Measurements from ENCODE around the gene LINC00237.

DNA sequence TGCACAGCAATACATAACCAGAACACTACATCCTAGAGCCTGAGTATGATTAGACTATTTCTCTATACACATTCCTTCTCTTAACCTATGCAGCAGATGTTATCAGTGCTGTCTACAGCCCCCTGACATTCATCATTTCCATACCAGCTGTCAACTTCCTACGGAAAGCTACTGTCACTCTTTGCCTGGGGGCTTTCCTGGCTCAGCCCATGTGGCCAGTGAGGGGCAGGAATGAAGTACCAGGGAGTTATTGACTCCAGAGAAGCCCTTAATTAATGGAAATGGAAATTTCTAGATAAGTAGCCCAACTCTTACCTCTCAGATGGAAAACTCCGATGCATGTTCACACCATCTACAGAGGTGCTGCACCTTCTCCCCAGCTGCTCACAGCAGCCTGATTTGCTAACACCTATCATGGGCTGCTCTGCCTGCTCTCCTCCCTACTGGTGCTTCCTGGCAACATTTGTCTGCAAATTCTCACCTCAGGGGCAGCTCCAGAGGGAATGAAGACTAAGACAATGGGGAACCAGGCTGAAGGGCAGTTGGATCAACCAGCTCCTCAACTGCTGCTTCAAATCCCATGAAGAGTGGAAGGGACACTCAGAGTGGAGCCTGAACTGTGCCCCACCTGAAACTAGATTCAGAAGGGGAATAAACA is 59.6 kb downstream of the LINC00237 start:
- TF ChIP-seq YY1 (IDR thresholded peaks at IDR 0.05; ENCODE audit: borderline replicate concordance in 1 of 3, control insufficient read depth in 1 of 3, extremely low read depth in 1 of 3, insufficient read depth in 3 of 3, insufficient read length in 1 of 3, insufficient replicate concordance in 2 of 3, low read depth in 1 of 3, low read length in 2 of 3) (no peak), PTTG1 (tag; IDR thresholded peaks at IDR 0.05; ENCODE audit: low read depth) (no peak), ELF4 (CRISPR knock-in tag; IDR thresholded peaks at IDR 0.05) (no peak), RAD21 (CRISPR knock-in tag; conservative IDR thresholded peaks at IDR 0.05 in 1 of 2, IDR thresholded peaks at IDR 0.05 in 1 of 2) (no peak), ZNF780A (CRISPR knock-in tag; IDR thresholded peaks at IDR 0.05) (no peak), ZNF699 (CRISPR knock-in tag; IDR thresholded peaks at IDR 0.05; ENCODE audit: insufficient replicate concordance) (no peak), EP300 (IDR thresholded peaks at IDR 0.05; ENCODE audit: low read length) (no peak), IRF2 (CRISPR knock-in tag; IDR thresholded peaks at IDR 0.05) (no peak), POLR2AphosphoS5 (IDR thresholded peaks at IDR 0.05; ENCODE audit: control insufficient read depth, insufficient read depth, low read depth, low read length) (no peak), JUN (IDR thresholded peaks at IDR 0.05; ENCODE audit: borderline replicate concordance, low read depth, low read length) (no peak), JUN (CRISPR knock-in tag; IDR thresholded peaks at IDR 0.05; ENCODE audit: borderline replicate concordance) (no peak), FOXJ3 (CRISPR knock-in tag; IDR thresholded peaks at IDR 0.05) (no peak)
- TF ChIP-seq, protein P1, sequence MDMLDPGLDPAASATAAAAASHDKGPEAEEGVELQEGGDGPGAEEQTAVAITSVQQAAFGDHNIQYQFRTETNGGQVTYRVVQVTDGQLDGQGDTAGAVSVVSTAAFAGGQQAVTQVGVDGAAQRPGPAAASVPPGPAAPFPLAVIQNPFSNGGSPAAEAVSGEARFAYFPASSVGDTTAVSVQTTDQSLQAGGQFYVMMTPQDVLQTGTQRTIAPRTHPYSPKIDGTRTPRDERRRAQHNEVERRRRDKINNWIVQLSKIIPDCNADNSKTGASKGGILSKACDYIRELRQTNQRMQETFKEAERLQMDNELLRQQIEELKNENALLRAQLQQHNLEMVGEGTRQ (CRISPR knock-in tag; IDR thresholded peaks at IDR 0.05): no peak
